ENCODE measurements around the gene AOC1.
"Not testable (repeated sequence)": the region's sequence is repeated elsewhere in the genome, so short reads cannot be mapped to it uniquely, and the experiment has no call there.

AOC1 gene

GRCh38 chr7:150902078-150903033 is 50.0 kb downstream of the AOC1 start:
- TF ChIP-seq CTCF (IDR thresholded peaks at IDR 0.05; ENCODE audit: low read depth, low read length, missing control alignments) = no peak
- H3K4me3 ChIP-seq (replicated peaks; ENCODE audit: low read depth, low read length) = no peak overlapping the region
- DNase-seq (ENCODE audit: extremely low read depth, low read depth) = no peak

GRCh38 chr7:150903606-150904005 is 51.3 kb downstream of the AOC1 start:
- no peak overlapping the region for H3K4me3 ChIP-seq (replicated peaks; ENCODE audit: low read depth, low read length)
- DNase-seq (ENCODE audit: extremely low read depth, low read depth) = no peak
- TF ChIP-seq CTCF (IDR thresholded peaks at IDR 0.05; ENCODE audit: low read depth, low read length, missing control alignments) = no peak

- TF ChIP-seq CTCF (IDR thresholded peaks at IDR 0.05; ENCODE audit: low read depth, low read length, missing control alignments) = no peak
- no peak overlapping the region for H3K4me3 ChIP-seq (replicated peaks; ENCODE audit: low read depth, low read length)
- no peak for DNase-seq (ENCODE audit: extremely low read depth, low read depth)
Observed at GRCh38 chr7:150904011-150904909, 51.9 kb downstream of the AOC1 start.

GRCh38 chr7:150908173-150908572 is 55.9 kb downstream of the AOC1 start:
- TF ChIP-seq CTCF (IDR thresholded peaks at IDR 0.05; ENCODE audit: low read depth, low read length, missing control alignments) = no peak
- H3K4me3 ChIP-seq (replicated peaks; ENCODE audit: low read depth, low read length) = no peak overlapping the region
- DNase-seq (ENCODE audit: extremely low read depth, low read depth) = no peak

- DNase-seq (ENCODE audit: extremely low read depth, low read depth) = no peak
- H3K4me3 ChIP-seq (replicated peaks; ENCODE audit: low read depth, low read length) = no peak overlapping the region
- TF ChIP-seq CTCF (IDR thresholded peaks at IDR 0.05; ENCODE audit: low read depth, low read length, missing control alignments) = no peak
Observed at GRCh38 chr7:150909200-150909995, 57.1 kb downstream of the AOC1 start.

GRCh38 chr7:150910305-150910995 is 58.1 kb downstream of the AOC1 start:
- not testable (repeated sequence) for DNase-seq (ENCODE audit: extremely low read depth, low read depth); H3K4me3 ChIP-seq (replicated peaks; ENCODE audit: low read depth, low read length)

All from HFF-Myc (cell line).